Astrocyte of the cerebellum (primary cell): ENCODE results near the gene GJA4.

Experiments
- DNase-seq: peaks from one replicate; pipeline ENCODE4 v3.0.0-alpha.2; 2011; ENCODE audit warnings: low read depth
- H3K4me3 ChIP-seq: 2 replicates; pipeline ENCODE4 v1.5.1; 2011; ENCODE audit warnings: mild to moderate bottlenecking, low read depth, low read length, moderate library complexity
- CTCF ChIP-seq: IDR thresholded peaks from 2 replicates; pipeline ENCODE4 v1.5.1; 2012; ENCODE audit warnings: low read length, low read depth, moderate library complexity, mild to moderate bottlenecking; ENCODE audit errors: missing control alignments
- in situ Hi-C: cut with HindIII; loops from 2 replicates; pipeline ENCODE4 v1.10.0; 2017; ENCODE audit warnings: low sequenced_read_pairs

GJA4 gene

GRCh38 chr1:34842952-34843371, 50.2 kb downstream of the GJA4 start:
- DNase-seq, result no peak
- H3K4me3 ChIP-seq, result no peak overlapping the region
- in situ Hi-C loops, result no loop called here
- no peak for TF ChIP-seq CTCF

GRCh38 chr1:34843392-34844251, 50.8 kb downstream of the GJA4 start:
- no peak for TF ChIP-seq CTCF
- no peak for DNase-seq
- in situ Hi-C loops, result no loop called here
- no peak overlapping the region for H3K4me3 ChIP-seq

DNA sequence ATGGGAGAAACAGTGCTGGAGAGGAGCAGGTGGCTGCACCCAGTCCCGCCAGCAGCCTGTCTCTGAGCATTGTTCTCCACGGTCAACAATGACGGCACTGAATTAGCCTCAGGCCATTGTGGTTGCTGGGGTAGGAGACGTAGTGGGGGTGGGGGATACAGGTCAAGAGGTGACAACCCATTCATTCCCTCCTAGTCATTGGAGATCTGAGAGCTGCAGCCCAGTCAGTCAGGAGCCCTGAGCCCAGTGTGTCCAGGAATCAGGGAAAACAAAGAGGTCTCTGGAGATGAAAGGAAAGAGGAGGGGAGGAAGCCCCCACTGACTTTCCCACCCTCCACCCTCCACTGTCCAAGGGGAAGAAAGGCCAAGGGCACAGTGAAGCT, 51.4 kb downstream of the GJA4 start:
- TF ChIP-seq CTCF, result no peak
- in situ Hi-C loops, result no loop called here
- H3K4me3 ChIP-seq, result no peak overlapping the region
- DNase-seq, result no peak
